Activated naive CD8-positive, alpha-beta T cell treated with anti-CD3 and anti-CD28 coated beads for 36 hours (primary cell): ENCODE results near the gene SPEN. TPM values are rescaled to one million over a fixed set of nuclear protein-coding genes. Genes with fewer than 3 reads are reported as not detected.
"Not testable (repeated sequence)": the region's sequence is repeated elsewhere in the genome, so short reads cannot be mapped to it uniquely, and the experiment has no call there.

Experiments used
- DNase-seq: peaks from one replicate; pipeline ENCODE4 v3.0.0; 2021
- H3K27ac Mint-ChIP-seq: one replicate; pipeline ENCODE4 v1.8.0; 2022; ENCODE audit warnings: mild to moderate bottlenecking, moderate library complexity, mixed read lengths
- H3K27me3 Mint-ChIP-seq: one replicate; pipeline ENCODE4 v1.8.0; 2022; ENCODE audit warnings: mild to moderate bottlenecking, mixed read lengths
- H3K36me3 Mint-ChIP-seq: one replicate; pipeline ENCODE4 v1.8.0; 2021; ENCODE audit warnings: mild to moderate bottlenecking, mixed read lengths
- H3K4me1 Mint-ChIP-seq: one replicate; pipeline ENCODE4 v1.8.0; 2021; ENCODE audit warnings: mixed read lengths
- H3K4me3 Mint-ChIP-seq: one replicate; pipeline ENCODE4 v1.8.0; 2022; ENCODE audit warnings: mild to moderate bottlenecking, moderate library complexity, mixed read lengths
- H3K9me3 Mint-ChIP-seq: one replicate; pipeline ENCODE4 v1.8.0; 2022; ENCODE audit warnings: mixed read lengths
- total RNA-seq, 2 experiments: library from RNA; stranded (reverse); gene quantifications; one replicate each; pipeline ENCODE4 v1.2.3, GENCODE V29; 2021

The SPEN gene
- total RNA-seq, 2 experiments from 2014 or later, result 49.3 to 51.9 TPM

DNA sequence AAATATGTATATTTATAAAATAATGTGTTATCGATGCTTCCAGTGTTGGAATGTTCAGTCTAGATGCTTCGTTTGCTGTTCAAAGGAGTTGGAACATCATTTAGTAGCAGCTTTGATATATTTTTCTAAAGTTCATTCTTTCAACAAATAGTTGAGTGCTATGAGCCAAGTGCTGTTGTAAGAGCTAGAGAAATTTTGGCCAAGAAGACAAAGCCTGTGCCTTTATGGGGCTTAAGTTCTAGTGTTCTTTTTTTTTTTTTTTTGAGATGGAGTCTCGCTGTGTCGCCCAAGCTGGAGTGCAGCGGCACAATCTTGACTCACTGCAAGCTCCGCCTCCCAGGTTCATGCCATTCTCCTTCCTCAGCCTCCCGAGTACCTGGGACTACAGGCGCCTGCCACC lies 78.9 kb downstream of the SPEN start:
- not testable (repeated sequence) for H3K4me3 Mint-ChIP-seq, DNase-seq, H3K27ac Mint-ChIP-seq, H3K27me3 Mint-ChIP-seq, H3K9me3 Mint-ChIP-seq
- H3K4me1 Mint-ChIP-seq, result peaks cover 10% of the 10 kb centered on the region
- peaks cover 42% of the 10 kb centered on the region for H3K36me3 Mint-ChIP-seq

DNA sequence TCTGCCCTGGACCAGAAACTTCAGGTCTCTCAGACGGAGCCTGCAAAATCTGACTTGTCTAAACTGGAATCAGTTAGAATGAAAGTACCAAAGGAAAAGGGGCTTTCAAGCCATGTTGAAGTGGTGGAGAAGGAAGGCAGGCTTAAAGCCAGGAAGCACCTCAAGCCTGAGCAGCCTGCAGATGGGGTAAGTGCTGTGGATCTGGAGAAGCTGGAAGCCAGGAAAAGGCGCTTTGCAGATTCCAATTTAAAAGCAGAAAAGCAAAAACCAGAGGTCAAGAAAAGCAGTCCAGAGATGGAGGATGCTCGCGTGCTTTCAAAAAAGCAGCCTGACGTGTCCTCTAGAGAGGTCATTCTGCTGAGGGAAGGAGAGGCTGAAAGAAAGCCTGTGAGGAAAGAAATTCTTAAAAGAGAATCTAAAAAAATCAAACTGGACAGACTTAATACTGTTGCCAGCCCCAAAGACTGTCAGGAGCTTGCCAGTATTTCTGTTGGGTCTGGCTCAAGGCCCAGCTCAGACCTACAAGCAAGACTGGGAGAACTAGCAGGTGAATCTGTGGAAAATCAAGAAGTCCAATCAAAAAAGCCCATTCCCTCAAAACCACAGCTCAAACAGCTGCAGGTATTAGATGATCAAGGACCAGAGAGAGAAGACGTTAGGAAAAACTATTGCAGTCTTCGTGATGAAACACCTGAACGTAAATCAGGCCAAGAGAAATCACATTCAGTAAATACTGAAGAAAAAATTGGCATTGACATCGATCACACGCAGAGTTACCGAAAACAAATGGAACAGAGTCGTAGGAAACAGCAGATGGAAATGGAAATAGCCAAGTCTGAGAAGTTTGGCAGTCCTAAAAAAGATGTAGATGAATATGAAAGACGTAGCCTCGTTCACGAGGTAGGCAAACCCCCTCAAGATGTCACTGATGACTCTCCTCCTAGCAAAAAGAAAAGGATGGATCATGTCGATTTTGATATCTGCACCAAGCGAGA lies 81.8 kb downstream of the SPEN start:
- Mint-ChIP-seq H3K9me3 (no peaks in the 10 kb centered on the region), H3K27ac (peak overlapping the region; percentile 26), H3K36me3 (peaks cover 52% of the 10 kb centered on the region), H3K4me3 (no peak overlapping the region), H3K27me3 (no peaks in the 10 kb centered on the region), H3K4me1 (peaks cover 1% of the 10 kb centered on the region)
- no peak for DNase-seq

GRCh38 chr1:15931401-15931800 lies 83.9 kb downstream of the SPEN start:
- Mint-ChIP-seq H3K4me3 (no peak overlapping the region), H3K4me1 (peaks cover 1% of the 10 kb centered on the region), H3K9me3 (no peaks in the 10 kb centered on the region), H3K36me3 (peaks cover 59% of the 10 kb centered on the region), H3K27me3 (no peaks in the 10 kb centered on the region), H3K27ac (no peak overlapping the region)
- no peak for DNase-seq

DNA sequence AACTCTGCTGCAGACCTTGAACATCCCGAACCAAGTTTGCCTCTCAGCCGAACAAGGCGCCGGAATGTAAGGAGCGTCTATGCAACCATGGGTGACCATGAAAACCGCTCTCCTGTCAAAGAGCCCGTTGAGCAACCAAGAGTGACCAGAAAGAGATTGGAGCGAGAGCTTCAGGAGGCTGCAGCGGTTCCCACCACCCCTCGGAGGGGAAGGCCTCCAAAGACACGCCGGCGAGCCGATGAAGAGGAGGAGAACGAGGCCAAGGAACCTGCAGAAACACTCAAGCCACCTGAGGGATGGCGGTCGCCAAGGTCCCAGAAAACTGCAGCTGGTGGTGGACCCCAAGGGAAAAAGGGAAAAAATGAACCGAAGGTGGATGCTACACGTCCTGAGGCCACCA lies 84.4 kb downstream of the SPEN start:
- Mint-ChIP-seq H3K27ac (no peak overlapping the region), H3K9me3 (no peaks in the 10 kb centered on the region), H3K4me1 (peaks cover 1% of the 10 kb centered on the region), H3K4me3 (no peak overlapping the region), H3K36me3 (peaks cover 62% of the 10 kb centered on the region), H3K27me3 (no peaks in the 10 kb centered on the region)
- no peak for DNase-seq

GRCh38 chr1:15932612-15933011 lies 85.1 kb downstream of the SPEN start:
- Mint-ChIP-seq H3K27ac (peak overlapping the region; percentile 51), H3K4me1 (peaks cover 5% of the 10 kb centered on the region), H3K36me3 (peaks cover 65% of the 10 kb centered on the region), H3K9me3 (no peaks in the 10 kb centered on the region), H3K4me3 (no peak overlapping the region), H3K27me3 (no peaks in the 10 kb centered on the region)
- no peak for DNase-seq

DNA sequence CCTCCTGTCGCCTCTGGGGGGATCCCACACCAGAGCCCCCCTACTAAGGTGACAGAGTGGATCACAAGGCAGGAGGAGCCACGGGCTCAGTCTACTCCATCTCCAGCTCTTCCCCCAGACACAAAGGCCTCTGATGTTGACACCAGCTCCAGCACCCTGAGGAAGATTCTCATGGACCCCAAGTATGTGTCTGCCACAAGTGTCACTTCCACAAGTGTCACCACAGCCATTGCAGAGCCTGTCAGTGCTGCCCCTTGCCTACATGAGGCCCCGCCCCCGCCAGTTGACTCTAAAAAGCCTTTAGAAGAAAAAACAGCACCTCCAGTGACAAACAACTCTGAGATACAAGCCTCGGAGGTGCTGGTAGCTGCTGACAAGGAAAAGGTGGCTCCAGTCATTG lies 86.2 kb downstream of the SPEN start:
- no peaks in the 10 kb centered on the region for H3K9me3 Mint-ChIP-seq
- H3K4me3 Mint-ChIP-seq, result no peak overlapping the region
- H3K27ac Mint-ChIP-seq, result peak overlapping the region; percentile 62
- H3K36me3 Mint-ChIP-seq, result peaks cover 59% of the 10 kb centered on the region
- no peaks in the 10 kb centered on the region for H3K27me3 Mint-ChIP-seq
- DNase-seq, result no peak
- peaks cover 10% of the 10 kb centered on the region for H3K4me1 Mint-ChIP-seq

DNA sequence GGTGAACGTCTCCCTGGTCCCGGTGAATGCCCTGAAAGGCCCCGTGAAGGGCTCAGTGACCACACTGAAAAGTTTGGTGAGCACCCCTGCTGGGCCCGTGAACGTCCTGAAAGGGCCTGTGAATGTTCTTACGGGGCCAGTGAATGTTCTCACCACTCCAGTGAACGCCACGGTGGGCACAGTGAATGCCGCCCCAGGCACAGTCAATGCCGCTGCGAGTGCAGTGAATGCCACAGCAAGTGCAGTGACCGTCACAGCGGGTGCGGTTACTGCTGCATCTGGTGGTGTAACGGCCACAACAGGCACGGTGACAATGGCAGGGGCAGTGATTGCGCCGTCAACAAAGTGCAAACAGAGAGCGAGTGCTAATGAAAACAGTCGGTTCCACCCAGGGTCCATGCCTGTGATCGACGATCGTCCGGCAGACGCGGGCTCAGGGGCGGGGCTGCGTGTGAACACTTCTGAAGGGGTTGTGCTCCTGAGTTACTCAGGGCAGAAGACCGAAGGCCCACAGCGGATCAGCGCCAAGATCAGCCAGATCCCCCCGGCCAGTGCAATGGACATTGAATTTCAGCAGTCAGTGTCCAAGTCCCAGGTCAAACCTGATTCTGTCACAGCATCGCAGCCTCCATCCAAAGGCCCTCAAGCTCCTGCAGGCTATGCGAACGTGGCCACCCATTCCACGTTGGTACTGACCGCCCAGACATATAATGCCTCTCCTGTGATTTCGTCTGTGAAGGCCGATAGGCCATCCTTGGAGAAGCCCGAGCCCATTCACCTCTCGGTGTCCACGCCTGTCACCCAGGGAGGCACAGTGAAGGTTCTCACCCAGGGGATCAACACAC lies 86.9 kb downstream of the SPEN start:
- Mint-ChIP-seq H3K9me3 (no peaks in the 10 kb centered on the region), H3K27me3 (no peaks in the 10 kb centered on the region), H3K36me3 (peaks cover 51% of the 10 kb centered on the region)

GRCh38 chr1:15935056-15935950 lies 87.8 kb downstream of the SPEN start:
- Mint-ChIP-seq H3K36me3 (peaks cover 47% of the 10 kb centered on the region), H3K4me3 (no peak overlapping the region), H3K27ac (peak overlapping the region; percentile 31), H3K27me3 (no peaks in the 10 kb centered on the region), H3K9me3 (no peaks in the 10 kb centered on the region), H3K4me1 (peaks cover 10% of the 10 kb centered on the region)
- no peak for DNase-seq

More for the DNA sequence above, 86.9 kb downstream of the SPEN start:
- peaks cover 10% of the 10 kb centered on the region for H3K4me1 Mint-ChIP-seq
- no peak overlapping the region for H3K4me3 Mint-ChIP-seq
- DNase-seq, result no peak
- H3K27ac Mint-ChIP-seq, result no peak overlapping the region

GRCh38 chr1:15936025-15936424 lies 88.5 kb downstream of the SPEN start:
- no peaks in the 10 kb centered on the region for H3K9me3 Mint-ChIP-seq
- no peaks in the 10 kb centered on the region for H3K27me3 Mint-ChIP-seq
- peaks cover 10% of the 10 kb centered on the region for H3K4me1 Mint-ChIP-seq
- H3K36me3 Mint-ChIP-seq, result peaks cover 44% of the 10 kb centered on the region
- H3K27ac Mint-ChIP-seq, result no peak overlapping the region
- H3K4me3 Mint-ChIP-seq, result no peak overlapping the region
- no peak for DNase-seq

DNA sequence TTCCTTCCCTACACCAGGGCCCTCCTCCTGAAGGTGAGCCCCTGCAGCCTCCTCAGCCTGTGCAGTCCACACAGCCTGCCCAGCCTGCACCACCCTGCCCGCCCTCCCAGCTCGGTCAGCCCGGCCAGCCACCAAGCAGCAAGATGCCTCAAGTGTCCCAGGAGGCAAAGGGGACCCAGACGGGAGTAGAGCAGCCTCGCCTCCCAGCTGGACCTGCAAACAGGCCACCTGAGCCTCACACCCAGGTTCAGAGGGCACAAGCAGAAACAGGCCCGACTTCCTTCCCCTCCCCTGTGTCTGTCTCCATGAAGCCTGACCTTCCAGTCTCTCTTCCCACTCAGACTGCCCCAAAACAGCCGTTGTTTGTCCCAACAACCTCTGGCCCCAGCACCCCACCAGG lies 89.6 kb downstream of the SPEN start:
- H3K36me3 Mint-ChIP-seq, result peaks cover 38% of the 10 kb centered on the region

DNA sequence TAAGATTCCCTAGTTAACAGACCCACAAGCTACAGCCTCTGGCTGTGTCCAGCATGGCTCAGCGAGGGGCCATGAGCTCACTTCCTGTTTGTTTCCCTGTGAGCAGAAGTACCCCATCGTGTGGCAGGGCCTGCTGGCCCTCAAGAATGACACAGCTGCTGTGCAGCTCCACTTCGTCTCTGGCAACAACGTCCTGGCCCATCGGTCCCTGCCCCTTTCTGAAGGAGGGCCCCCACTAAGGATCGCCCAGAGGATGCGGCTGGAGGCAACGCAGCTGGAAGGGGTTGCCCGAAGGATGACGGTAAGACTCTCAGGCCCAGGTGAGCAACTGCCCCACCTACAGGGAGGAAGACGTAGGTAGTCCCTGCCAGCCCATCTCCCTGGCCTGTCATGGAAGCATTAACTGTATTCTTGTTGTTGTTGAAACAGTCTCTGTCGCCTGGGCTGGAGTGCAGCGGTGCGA lies 90.2 kb downstream of the SPEN start:
- H3K27ac Mint-ChIP-seq, result peak overlapping the region; percentile 86
- H3K4me3 Mint-ChIP-seq, result no peak overlapping the region
- no peaks in the 10 kb centered on the region for H3K9me3 Mint-ChIP-seq
- DNase-seq, result no peak
- peaks cover 10% of the 10 kb centered on the region for H3K4me1 Mint-ChIP-seq
- no peaks in the 10 kb centered on the region for H3K27me3 Mint-ChIP-seq
- peaks cover 32% of the 10 kb centered on the region for H3K36me3 Mint-ChIP-seq

More for the DNA sequence above, 89.6 kb downstream of the SPEN start:
- Mint-ChIP-seq H3K9me3 (no peaks in the 10 kb centered on the region), H3K4me1 (peaks cover 10% of the 10 kb centered on the region), H3K27ac (peak overlapping the region; percentile 86), H3K4me3 (no peak overlapping the region), H3K27me3 (no peaks in the 10 kb centered on the region)
- no peak for DNase-seq

DNA sequence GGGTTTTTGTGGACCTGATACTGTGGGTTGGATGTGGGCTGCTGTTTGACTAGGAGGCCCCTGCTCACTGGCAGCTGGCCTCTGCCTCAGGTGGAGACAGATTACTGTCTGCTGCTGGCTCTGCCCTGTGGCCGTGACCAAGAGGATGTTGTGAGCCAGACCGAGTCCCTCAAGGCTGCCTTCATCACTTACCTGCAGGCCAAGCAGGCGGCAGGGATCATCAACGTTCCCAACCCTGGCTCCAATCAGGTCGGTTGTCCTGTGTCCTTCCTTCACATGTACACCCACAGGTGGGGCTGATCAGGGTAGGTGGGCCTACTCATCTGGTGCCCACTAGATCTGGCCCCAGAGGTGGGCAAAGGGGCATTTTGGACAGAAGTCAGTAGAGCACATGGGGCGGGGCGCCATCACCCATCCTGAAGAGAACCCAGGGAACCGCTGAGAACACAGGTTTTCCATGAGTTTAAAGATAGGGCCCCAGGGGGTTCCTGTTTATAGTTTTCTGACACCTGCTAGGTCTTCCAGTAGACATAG lies 91.2 kb downstream of the SPEN start:
- Mint-ChIP-seq H3K36me3 (peaks cover 23% of the 10 kb centered on the region), H3K4me3 (no peak overlapping the region), H3K27ac (peak overlapping the region; percentile 76), H3K27me3 (no peaks in the 10 kb centered on the region), H3K9me3 (no peaks in the 10 kb centered on the region), H3K4me1 (peaks cover 10% of the 10 kb centered on the region)
- no peak for DNase-seq

DNA sequence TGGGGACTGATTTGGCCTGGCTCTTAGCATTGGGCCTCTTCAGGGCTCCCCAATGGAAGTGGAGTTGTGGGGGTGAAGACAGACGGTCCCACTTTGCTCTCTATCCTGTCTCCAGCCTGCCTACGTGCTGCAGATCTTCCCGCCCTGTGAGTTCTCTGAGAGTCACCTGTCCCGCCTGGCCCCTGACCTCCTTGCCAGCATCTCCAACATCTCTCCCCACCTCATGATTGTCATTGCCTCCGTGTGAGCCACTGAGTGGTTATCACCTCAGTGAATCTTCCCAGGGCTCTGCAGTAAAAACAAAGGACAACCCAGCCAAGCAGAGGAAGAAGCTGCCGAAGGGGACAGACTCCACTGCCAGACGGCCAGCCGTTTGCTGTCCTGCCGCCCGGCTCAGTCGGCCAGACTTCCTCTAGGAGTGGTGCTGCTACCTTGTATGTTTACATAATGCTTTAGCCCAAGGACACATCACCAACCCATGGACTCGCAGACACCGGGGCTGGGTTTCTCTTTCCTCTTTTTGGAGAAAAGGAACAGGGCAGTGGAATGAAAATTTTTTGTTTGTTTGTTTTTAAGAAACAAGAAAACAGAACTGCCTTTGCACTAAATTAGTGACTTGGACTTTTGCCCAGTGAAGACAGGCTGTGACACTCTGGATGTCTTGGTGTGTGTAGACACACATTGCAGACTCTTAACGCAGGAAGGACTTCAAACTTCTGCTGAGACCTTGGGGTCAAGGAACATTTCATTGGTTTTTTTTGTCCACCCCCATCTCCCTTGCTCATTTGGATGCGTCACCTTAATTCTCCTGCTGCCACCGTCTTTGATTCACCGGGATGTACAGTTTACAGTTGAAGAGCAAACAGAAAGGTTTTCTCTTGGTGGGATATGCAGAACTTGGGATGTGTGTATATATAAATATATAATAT lies 91.9 kb downstream of the SPEN start:
- Mint-ChIP-seq H3K4me1 (peaks cover 10% of the 10 kb centered on the region), H3K36me3 (peaks cover 22% of the 10 kb centered on the region), H3K4me3 (no peak overlapping the region), H3K9me3 (no peaks in the 10 kb centered on the region), H3K27me3 (no peaks in the 10 kb centered on the region), H3K27ac (peak overlapping the region; percentile 62)
- DNase-seq, result no peak
